ENCODE measurements around the gene MOAP1. TPM values are rescaled to one million over a fixed set of nuclear protein-coding genes. Genes with fewer than 3 reads are reported as not detected.

MOAP1 gene
- polyA plus RNA-seq, 1 of the 3 experiments (the other 2 are of a cell fraction), result 25.0 TPM

DNA sequence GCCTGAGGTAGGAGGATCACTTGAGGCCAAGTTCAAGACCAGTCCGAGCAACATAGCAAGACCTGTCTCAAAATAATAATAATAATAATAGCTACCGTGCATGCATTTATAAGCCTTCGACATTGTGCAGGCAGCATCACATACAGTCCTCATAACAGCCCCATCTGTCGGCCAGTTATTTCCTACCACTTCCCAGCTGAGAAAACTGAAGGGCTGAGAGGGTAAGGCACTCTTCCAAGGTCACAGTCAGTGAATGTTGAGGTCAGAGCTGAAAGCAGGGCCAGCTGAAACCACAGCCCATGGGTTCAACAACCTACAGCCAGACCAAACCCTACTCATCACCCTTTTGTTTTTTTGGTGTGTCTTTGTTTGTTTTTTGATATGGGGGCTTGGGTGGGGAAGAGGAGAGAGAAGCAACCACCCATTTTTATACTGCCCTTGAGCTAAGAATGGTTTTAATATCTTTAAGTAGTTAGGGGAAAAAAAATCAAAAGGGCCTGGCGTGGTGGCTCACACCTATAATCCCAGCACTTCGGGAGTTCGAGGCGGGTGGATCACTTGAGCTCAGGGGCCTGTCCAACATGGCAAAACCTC is 52.1 kb downstream of the MOAP1 start:
- ChIA-PET POLR2A (interaction anchor here (0.9 to 1.5 kb wide), 6 partner anchors 52 to 199 kb away, joined by 3 to 4 read pairs (median 3); partner anchors contain the start of genes LYSET and MOAP1), CTCF (interaction anchor here (0.6 to 13.3 kb wide), 26 partner anchors 9 to 486 kb away, joined by 3 to 236 read pairs (median 4); partner anchors contain the start of genes CHGA and ITPK1)
- Histone ChIP-seq H3K79me2 (ENCODE audit: insufficient read depth) (no peaks in the 10 kb centered on the region), H3K9me3 (no peaks in the 10 kb centered on the region), H3K4me1 (ENCODE audit: control insufficient read depth in 1 of 2, insufficient read depth in 2 of 2, low read depth in 1 of 2, low read length in 1 of 2) (no peaks in the 10 kb centered on the region; a peak in 1 of 4 replicates), H3K27ac (ENCODE audit: low read depth in 2 of 2, low read length in 1 of 2) (no peak overlapping the region), H4K20me1 (ENCODE audit: insufficient read depth) (no peaks in the 10 kb centered on the region), H3K9ac (no peak overlapping the region), H3K36me3 (replicated peaks in 1 of 2; ENCODE audit: control insufficient read depth in 1 of 2, insufficient read depth in 2 of 2, low read length in 1 of 2) (no peaks in the 10 kb centered on the region), H2AFZ (ENCODE audit: low read depth) (no peak overlapping the region), H3F3A (replicated peaks; ENCODE audit: insufficient read depth) (no peaks in the 10 kb centered on the region), H3K4me3 (ENCODE audit: low read depth in 2 of 2, low read length in 1 of 2) (no peak overlapping the region), H3K9me2 (no peaks in the 10 kb centered on the region), H3K27me3 (ENCODE audit: insufficient read depth) (no peaks in the 10 kb centered on the region), H3K4me2 (no peak overlapping the region)
- peak; percentile 53 for TF ChIP-seq SMC3 (IDR thresholded peaks at IDR 0.05; ENCODE audit: low read depth, low read length)
- TF ChIP-seq CHD2 (IDR thresholded peaks at IDR 0.05; ENCODE audit: low read length, partially characterized antibody), result no peak
- TF ChIP-seq, protein P1, sequence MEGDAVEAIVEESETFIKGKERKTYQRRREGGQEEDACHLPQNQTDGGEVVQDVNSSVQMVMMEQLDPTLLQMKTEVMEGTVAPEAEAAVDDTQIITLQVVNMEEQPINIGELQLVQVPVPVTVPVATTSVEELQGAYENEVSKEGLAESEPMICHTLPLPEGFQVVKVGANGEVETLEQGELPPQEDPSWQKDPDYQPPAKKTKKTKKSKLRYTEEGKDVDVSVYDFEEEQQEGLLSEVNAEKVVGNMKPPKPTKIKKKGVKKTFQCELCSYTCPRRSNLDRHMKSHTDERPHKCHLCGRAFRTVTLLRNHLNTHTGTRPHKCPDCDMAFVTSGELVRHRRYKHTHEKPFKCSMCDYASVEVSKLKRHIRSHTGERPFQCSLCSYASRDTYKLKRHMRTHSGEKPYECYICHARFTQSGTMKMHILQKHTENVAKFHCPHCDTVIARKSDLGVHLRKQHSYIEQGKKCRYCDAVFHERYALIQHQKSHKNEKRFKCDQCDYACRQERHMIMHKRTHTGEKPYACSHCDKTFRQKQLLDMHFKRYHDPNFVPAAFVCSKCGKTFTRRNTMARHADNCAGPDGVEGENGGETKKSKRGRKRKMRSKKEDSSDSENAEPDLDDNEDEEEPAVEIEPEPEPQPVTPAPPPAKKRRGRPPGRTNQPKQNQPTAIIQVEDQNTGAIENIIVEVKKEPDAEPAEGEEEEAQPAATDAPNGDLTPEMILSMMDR (IDR thresholded peaks at IDR 0.05), result peak; percentile 54
- no peak for TF ChIP-seq FOXM1 (IDR thresholded peaks at IDR 0.05; ENCODE audit: low read depth)
- TF ChIP-seq RAD21 (IDR thresholded peaks at IDR 0.05; ENCODE audit: low read length), result peak; percentile 54
- 60% methylated on average over 8 of the region's 8 CpGs for WGBS (ENCODE audit: low lambda C conversion rate)
- peak; percentile 63 for DNase-seq

Other genes starting within 250 kb of the MOAP1 start
- 23.2 and 30.2 TPM in 2 replicates for gene ITPK1, start 69.0 kb downstream of the MOAP1 start, polyA plus RNA-seq (2012; rRNA removed)
- 17.7 and 18.5 TPM in 2 replicates for gene LYSET, start 420 bp upstream of the MOAP1 start, polyA plus RNA-seq (2012; rRNA removed)
- 14.8 and 16.5 TPM in 2 replicates for gene GON7, start 22.2 kb upstream of the MOAP1 start, polyA plus RNA-seq (2012; rRNA removed)
- gene UBR7, start 22.4 kb upstream of the MOAP1 start, polyA plus RNA-seq (2012; rRNA removed), result 28.2 and 29.7 TPM in 2 replicates
- 8.6 and 9.7 TPM in 2 replicates for gene BTBD7, start 148.1 kb upstream of the MOAP1 start, polyA plus RNA-seq (2012; rRNA removed)
- not detected in 2 replicates for gene COX8C, start 162.3 kb upstream of the MOAP1 start, polyA plus RNA-seq (2012; rRNA removed)
- gene UNC79, start 246.0 kb upstream of the MOAP1 start, polyA plus RNA-seq (2012; rRNA removed), result 0.10 and 0.28 TPM in 2 replicates

All from SK-N-SH (cell line).